ENCODE measurements around the gene SRGAP3. TPM values are rescaled to one million over a fixed set of nuclear protein-coding genes. Genes with fewer than 3 reads are reported as not detected.

Gene SRGAP3
- total RNA-seq, 1 donor from 2014 or later: 68.6 TPM

- Mint-ChIP-seq H3K4me1 (peaks cover 12% of the 10 kb centered on the region), H3K36me3 (no peaks in the 10 kb centered on the region), H3K4me3 (no peak overlapping the region), H3K9me3 (peaks cover 4% of the 10 kb centered on the region), H3K27ac (no peak overlapping the region), H3K27me3 (ENCODE audit: low read depth) (no peaks in the 10 kb centered on the region)
- no peak for DNase-seq (ENCODE audit: low spot score in 2 of 2, unreplicated experiment in 2 of 2)
- TF ChIP-seq, protein P1, sequence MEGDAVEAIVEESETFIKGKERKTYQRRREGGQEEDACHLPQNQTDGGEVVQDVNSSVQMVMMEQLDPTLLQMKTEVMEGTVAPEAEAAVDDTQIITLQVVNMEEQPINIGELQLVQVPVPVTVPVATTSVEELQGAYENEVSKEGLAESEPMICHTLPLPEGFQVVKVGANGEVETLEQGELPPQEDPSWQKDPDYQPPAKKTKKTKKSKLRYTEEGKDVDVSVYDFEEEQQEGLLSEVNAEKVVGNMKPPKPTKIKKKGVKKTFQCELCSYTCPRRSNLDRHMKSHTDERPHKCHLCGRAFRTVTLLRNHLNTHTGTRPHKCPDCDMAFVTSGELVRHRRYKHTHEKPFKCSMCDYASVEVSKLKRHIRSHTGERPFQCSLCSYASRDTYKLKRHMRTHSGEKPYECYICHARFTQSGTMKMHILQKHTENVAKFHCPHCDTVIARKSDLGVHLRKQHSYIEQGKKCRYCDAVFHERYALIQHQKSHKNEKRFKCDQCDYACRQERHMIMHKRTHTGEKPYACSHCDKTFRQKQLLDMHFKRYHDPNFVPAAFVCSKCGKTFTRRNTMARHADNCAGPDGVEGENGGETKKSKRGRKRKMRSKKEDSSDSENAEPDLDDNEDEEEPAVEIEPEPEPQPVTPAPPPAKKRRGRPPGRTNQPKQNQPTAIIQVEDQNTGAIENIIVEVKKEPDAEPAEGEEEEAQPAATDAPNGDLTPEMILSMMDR (IDR thresholded peaks at IDR 0.05; ENCODE audit: unreplicated experiment): no peak
These were observed 265.9 kb downstream of the SRGAP3 start for GRCh38 chr3:8983591-8983990.

DNA sequence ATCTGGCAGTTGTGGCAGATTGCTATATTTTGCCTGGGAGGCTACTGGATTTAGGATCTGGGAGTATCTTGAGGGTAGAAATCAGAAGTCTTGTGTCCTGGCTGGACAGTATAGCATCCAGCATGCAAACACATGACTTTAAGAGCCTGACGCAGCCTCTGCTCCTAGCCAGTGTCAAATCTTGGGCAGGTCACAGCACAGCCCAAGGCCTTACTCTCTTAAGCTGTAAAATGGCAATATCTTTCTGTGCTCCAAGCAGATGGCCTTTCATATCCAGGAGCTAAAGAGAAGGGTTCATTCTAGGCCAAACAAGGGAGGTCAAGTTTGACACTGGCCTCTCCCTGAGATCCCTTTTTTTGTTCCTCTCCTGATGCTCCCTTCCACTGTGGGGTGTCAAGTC, 266.4 kb downstream of the SRGAP3 start:
- TF ChIP-seq, protein P1 (IDR thresholded peaks at IDR 0.05; ENCODE audit: unreplicated experiment): no peak
- DNase-seq (ENCODE audit: low spot score in 2 of 2, unreplicated experiment in 2 of 2): no peak
- Mint-ChIP-seq H3K9me3 (peaks cover 4% of the 10 kb centered on the region), H3K27me3 (ENCODE audit: low read depth) (no peaks in the 10 kb centered on the region), H3K36me3 (no peaks in the 10 kb centered on the region), H3K4me1 (peaks cover 6% of the 10 kb centered on the region), H3K27ac (no peak overlapping the region), H3K4me3 (no peak overlapping the region)

DNA sequence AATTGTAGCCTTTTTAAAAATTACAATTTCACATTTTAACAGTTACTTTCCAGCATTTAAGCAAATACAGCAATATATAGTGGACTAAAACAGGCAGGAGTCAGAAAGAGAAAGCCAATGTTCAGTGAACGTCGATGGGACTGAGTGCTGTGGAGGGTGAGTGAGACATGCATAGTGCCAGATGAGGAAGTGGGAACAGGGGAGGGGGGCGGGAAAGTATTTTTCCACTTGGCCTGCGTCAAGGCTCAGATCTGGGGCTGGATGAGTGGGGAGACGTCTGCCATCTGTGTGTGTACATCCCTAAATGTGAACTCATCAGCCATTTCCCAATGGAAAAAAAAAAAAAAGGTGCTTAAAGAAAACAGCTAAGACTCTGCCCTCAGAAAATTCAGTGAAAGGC, 266.9 kb downstream of the SRGAP3 start:
- Mint-ChIP-seq H3K27ac (peak overlapping the region; percentile 2), H3K9me3 (peaks cover 4% of the 10 kb centered on the region), H3K4me1 (peaks cover 1% of the 10 kb centered on the region), H3K4me3 (no peak overlapping the region), H3K27me3 (ENCODE audit: low read depth) (no peaks in the 10 kb centered on the region), H3K36me3 (no peaks in the 10 kb centered on the region)
- TF ChIP-seq, protein P1 (IDR thresholded peaks at IDR 0.05; ENCODE audit: unreplicated experiment): no peak
- DNase-seq (ENCODE audit: low spot score in 2 of 2, unreplicated experiment in 2 of 2): no peak

DNA sequence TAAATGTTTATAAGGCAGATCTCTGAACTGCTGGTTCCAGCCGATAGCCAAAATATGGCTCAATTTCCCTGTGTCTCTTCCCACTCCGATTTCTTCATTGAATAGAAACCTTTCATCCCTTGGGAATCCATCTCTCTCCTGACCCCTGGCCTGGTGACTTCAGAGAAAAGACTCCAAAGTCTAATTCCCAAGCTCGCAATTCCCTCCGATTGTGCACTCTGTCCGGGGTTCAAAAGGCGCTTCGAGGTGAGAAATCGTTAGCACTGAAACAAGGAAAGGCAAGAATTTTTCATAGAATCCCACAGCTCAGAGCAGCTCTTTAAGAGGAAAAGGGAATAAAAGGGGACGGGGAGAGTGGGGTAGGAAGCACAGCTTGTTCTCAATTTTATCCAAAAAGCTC, 267.7 kb downstream of the SRGAP3 start:
- Mint-ChIP-seq H3K27ac (no peak overlapping the region), H3K9me3 (peaks cover 4% of the 10 kb centered on the region), H3K27me3 (ENCODE audit: low read depth) (no peaks in the 10 kb centered on the region), H3K4me3 (no peak overlapping the region), H3K36me3 (no peaks in the 10 kb centered on the region), H3K4me1 (no peaks in the 10 kb centered on the region)
- TF ChIP-seq, protein P1 (IDR thresholded peaks at IDR 0.05; ENCODE audit: unreplicated experiment): no peak
- DNase-seq (ENCODE audit: low spot score in 2 of 2, unreplicated experiment in 2 of 2): no peak

- no peaks in the 10 kb centered on the region for H3K36me3 Mint-ChIP-seq
These were observed 268.1 kb downstream of the SRGAP3 start for GRCh38 chr3:8981296-8981695.

More at GRCh38 chr3:8981296-8981695, 268.1 kb downstream of the SRGAP3 start:
- Mint-ChIP-seq H3K9me3 (peaks cover 4% of the 10 kb centered on the region), H3K4me3 (no peak overlapping the region), H3K4me1 (no peaks in the 10 kb centered on the region), H3K27me3 (ENCODE audit: low read depth) (no peaks in the 10 kb centered on the region), H3K27ac (no peak overlapping the region)
- TF ChIP-seq, protein P1 (IDR thresholded peaks at IDR 0.05; ENCODE audit: unreplicated experiment): no peak
- DNase-seq (ENCODE audit: low spot score in 2 of 2, unreplicated experiment in 2 of 2): no peak
